Smooth muscle cell (in vitro differentiated cells): ENCODE measurements around the gene OR10G4. TPM values are rescaled to one million over a fixed set of nuclear protein-coding genes. Genes with fewer than 3 reads are reported as not detected.

ENCODE experiments used
- DNase-seq: peaks from one replicate; lab custom pipeline; 2025; ENCODE audit not compliant: unreplicated experiment; lab: John Stamatoyannopoulos, UW
- H2AFZ ChIP-seq: fragments of 200-600 bp; sonication (generic); 2 replicates; pipeline ENCODE4 v1.6.0; 2016; ENCODE audit warnings: antibody characterized with exemption, low read depth, mild to moderate bottlenecking
- H3F3A ChIP-seq: fragments of 200-600 bp; sonication (generic); 2 replicates; pipeline ENCODE4 v1.6.0; 2017; ENCODE audit warnings: antibody characterized with exemption, low read depth
- H3K27ac ChIP-seq: fragments of 200-600 bp; sonication (generic); 2 replicates; pipeline ENCODE4 v1.5.1; 2016; ENCODE audit warnings: low read depth, mild to moderate bottlenecking
- H3K27me3 ChIP-seq: fragments of 200-600 bp; sonication (generic); 2 replicates; pipeline ENCODE4 v1.6.1; 2016; ENCODE audit warnings: low read depth, mild to moderate bottlenecking
- H3K36me3 ChIP-seq: fragments of 200-600 bp; sonication (generic); 2 replicates; pipeline ENCODE4 v1.5.1; 2016; ENCODE audit warnings: low read depth
- H3K4me1 ChIP-seq: fragments of 200-600 bp; sonication (generic); 2 replicates; pipeline ENCODE4 v1.5.1; 2016; ENCODE audit warnings: low read depth
- H3K4me2 ChIP-seq: fragments of 200-600 bp; sonication (generic); 2 replicates; pipeline ENCODE4 v1.6.0; 2016; ENCODE audit warnings: mild to moderate bottlenecking
- H3K4me3 ChIP-seq: fragments of 200-600 bp; sonication (generic); 2 replicates; pipeline ENCODE4 v1.5.1; 2016; ENCODE audit warnings: mild to moderate bottlenecking
- H3K79me2 ChIP-seq: fragments of 200-600 bp; sonication (generic); 2 replicates; pipeline ENCODE4 v1.6.0; 2016; ENCODE audit warnings: low read depth, mild to moderate bottlenecking
- H3K9ac ChIP-seq: fragments of 200-600 bp; sonication (generic); 2 replicates; pipeline ENCODE4 v1.6.0; 2016; ENCODE audit warnings: low read depth
- H3K9me3 ChIP-seq: fragments of 200-600 bp; sonication (generic); replicated peaks from 2 replicates; pipeline ENCODE4 v1.5.1; 2016; ENCODE audit warnings: low read depth
- H4K20me1 ChIP-seq: fragments of 200-600 bp; sonication (generic); 2 replicates; pipeline ENCODE4 v1.6.0; 2016; ENCODE audit warnings: low read depth
- WGBS: methylation state at CpG from one replicate; pipeline ENCODE4 v1.1.7; 2016; ENCODE audit warnings: low lambda C conversion rate; 5-methylcytosine and 5-hydroxymethylcytosine counted together
- polyA plus RNA-seq: library from polyadenylated mRNA; unstranded; fragments of >200 nt; fragmentation: Nextera tagmentation; extraction: Ambion mirVana; gene quantifications from 2 replicates; pipeline ENCODE4 v1.2.1, GENCODE V29; 2016
- total RNA-seq: library from RNA; depleted of rRNA; stranded (reverse); fragments of >200 nt; gene quantifications from 2 replicates; pipeline ENCODE4 v1.2.3, GENCODE V29; 2014
- TF ChIP-seq, protein P1 (sequence below): fragments of 200-600 bp; sonication (generic); IDR thresholded peaks from 2 replicates; pipeline ENCODE4 v1.5.1; 2017; ENCODE audit warnings: borderline replicate concordance, mild to moderate bottlenecking, antibody characterized with exemption; ENCODE audit not compliant: insufficient read depth, poor library complexity, severe bottlenecking

The OR10G4 gene
- total and polyA plus RNA-seq, 2 experiments from 2014 or later: not detected

DNA sequence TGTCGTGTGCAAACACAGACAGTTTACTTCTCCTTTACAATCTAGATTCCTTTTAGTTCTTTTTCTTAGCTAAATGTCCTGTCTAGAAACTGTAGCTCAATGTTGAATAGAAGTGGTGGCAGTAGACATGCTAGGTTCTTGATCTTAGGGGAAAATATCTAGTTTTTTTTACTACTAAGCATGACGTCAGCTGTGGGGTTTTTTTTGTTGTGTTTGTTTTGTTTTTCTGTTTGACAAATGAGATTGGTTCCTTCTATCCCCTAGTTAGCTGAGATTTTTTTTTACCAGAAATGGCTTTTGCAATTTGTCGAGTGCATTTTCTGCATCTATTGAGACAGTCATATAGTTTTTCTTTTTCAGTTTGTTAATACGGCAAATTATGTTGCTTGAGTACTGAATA, 30.6 kb downstream of the OR10G4 start:
- DNase-seq: no peak
- 86% methylated on average over 4 of the region's 4 CpGs for WGBS
- Histone ChIP-seq H2AFZ (no peak overlapping the region), H3F3A (no peaks in the 10 kb centered on the region), H3K9ac (no peak overlapping the region), H3K27ac (no peak overlapping the region), H3K4me3 (no peak overlapping the region), H3K4me2 (no peak overlapping the region), H3K9me3 (no peaks in the 10 kb centered on the region), H3K79me2 (no peaks in the 10 kb centered on the region), H3K27me3 (no peaks in the 10 kb centered on the region), H3K4me1 (no peaks in the 10 kb centered on the region), H4K20me1 (no peaks in the 10 kb centered on the region), H3K36me3 (no peaks in the 10 kb centered on the region)
- TF ChIP-seq, protein P1, sequence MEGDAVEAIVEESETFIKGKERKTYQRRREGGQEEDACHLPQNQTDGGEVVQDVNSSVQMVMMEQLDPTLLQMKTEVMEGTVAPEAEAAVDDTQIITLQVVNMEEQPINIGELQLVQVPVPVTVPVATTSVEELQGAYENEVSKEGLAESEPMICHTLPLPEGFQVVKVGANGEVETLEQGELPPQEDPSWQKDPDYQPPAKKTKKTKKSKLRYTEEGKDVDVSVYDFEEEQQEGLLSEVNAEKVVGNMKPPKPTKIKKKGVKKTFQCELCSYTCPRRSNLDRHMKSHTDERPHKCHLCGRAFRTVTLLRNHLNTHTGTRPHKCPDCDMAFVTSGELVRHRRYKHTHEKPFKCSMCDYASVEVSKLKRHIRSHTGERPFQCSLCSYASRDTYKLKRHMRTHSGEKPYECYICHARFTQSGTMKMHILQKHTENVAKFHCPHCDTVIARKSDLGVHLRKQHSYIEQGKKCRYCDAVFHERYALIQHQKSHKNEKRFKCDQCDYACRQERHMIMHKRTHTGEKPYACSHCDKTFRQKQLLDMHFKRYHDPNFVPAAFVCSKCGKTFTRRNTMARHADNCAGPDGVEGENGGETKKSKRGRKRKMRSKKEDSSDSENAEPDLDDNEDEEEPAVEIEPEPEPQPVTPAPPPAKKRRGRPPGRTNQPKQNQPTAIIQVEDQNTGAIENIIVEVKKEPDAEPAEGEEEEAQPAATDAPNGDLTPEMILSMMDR: no peak

DNA sequence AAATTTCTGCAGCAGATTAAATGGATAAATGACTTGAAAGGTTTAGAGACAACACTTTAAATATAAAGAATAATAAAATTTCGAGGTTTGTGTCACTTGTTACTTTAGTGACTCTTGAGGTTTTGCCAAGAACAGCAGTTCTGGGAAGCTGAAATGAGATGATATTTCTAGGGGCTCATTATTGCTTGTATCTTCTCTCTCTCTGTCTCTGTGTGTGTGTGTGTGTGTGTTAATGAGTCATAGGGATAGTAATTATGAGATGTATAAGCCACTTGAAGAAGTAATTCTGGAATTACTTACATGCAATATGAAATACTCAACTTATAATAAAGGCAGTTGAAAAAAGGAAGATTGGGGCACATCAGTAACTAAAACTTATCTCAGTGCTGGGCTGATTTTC, 38.0 kb downstream of the OR10G4 start:
- H3K9ac ChIP-seq: no peak overlapping the region
- no peaks in the 10 kb centered on the region for H3K36me3 ChIP-seq
- H2AFZ ChIP-seq: no peak overlapping the region
- no peaks in the 10 kb centered on the region for H3K79me2 ChIP-seq
- no peak overlapping the region for H3K27ac ChIP-seq
- H4K20me1 ChIP-seq: no peaks in the 10 kb centered on the region
- H3K9me3 ChIP-seq: no peaks in the 10 kb centered on the region
- no peak for DNase-seq
- H3K4me3 ChIP-seq: no peak overlapping the region
- TF ChIP-seq, protein P1: no peak
- H3K27me3 ChIP-seq: no peaks in the 10 kb centered on the region
- WGBS: 67% methylated on average over 1 of the region's 1 CpG
- H3K4me2 ChIP-seq: no peak overlapping the region
- H3F3A ChIP-seq: no peaks in the 10 kb centered on the region
- H3K4me1 ChIP-seq: no peaks in the 10 kb centered on the region

DNA sequence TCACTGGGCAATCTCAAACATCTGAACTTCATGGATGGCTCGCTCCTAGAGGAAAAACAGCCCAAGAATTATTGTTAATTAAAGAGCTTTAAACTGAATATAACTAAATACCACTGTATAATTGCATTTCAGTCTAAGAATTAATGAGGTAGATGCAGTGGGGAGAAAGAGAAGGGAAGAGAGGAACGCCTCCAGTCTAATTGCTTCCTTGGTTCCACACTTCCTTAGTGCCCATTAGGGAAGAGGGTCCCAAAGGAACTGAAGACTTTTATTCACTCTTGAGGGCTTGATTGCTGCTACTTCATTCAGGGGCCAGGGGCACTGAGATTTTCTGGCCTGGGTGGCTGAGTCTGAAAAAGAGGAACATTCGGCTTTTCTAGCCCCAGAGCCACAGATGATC, 40.2 kb downstream of the OR10G4 start:
- no peak overlapping the region for H2AFZ ChIP-seq
- 92% methylated on average over 3 of the region's 3 CpGs for WGBS
- TF ChIP-seq, protein P1: no peak

More for the DNA sequence above, 40.2 kb downstream of the OR10G4 start:
- Histone ChIP-seq H4K20me1 (no peaks in the 10 kb centered on the region), H3K9ac (no peak overlapping the region), H3K27me3 (no peaks in the 10 kb centered on the region), H3K9me3 (no peaks in the 10 kb centered on the region), H3K27ac (no peak overlapping the region), H3K79me2 (no peaks in the 10 kb centered on the region), H3K4me1 (no peaks in the 10 kb centered on the region), H3K4me3 (no peak overlapping the region), H3F3A (no peaks in the 10 kb centered on the region), H3K36me3 (no peaks in the 10 kb centered on the region), H3K4me2 (no peak overlapping the region)
- no peak for DNase-seq

Other genes starting within 250 kb of the OR10G4 start
- gene OR6M1, start 206.6 kb upstream of the OR10G4 start, total RNA-seq: not detected in 2 replicates
- gene OR6M1, start 206.6 kb upstream of the OR10G4 start, polyA plus RNA-seq: not detected in 2 replicates
- gene TMEM225, start 127.3 kb upstream of the OR10G4 start, total RNA-seq: not detected in 2 replicates
- not detected in 2 replicates for gene TMEM225, start 127.3 kb upstream of the OR10G4 start, polyA plus RNA-seq
- not detected in 2 replicates for gene OR8D4, start 110.8 kb upstream of the OR10G4 start, total RNA-seq
- gene OR8D4, start 110.8 kb upstream of the OR10G4 start, polyA plus RNA-seq: not detected in 2 replicates
- not detected in 2 replicates for gene OR4D5, start 73.4 kb upstream of the OR10G4 start, total RNA-seq
- not detected in 2 replicates for gene OR4D5, start 73.4 kb upstream of the OR10G4 start, polyA plus RNA-seq
- not detected in 2 replicates for gene OR6T1, start 69.2 kb upstream of the OR10G4 start, total RNA-seq
- not detected in 2 replicates for gene OR6T1, start 69.2 kb upstream of the OR10G4 start, polyA plus RNA-seq
- gene OR10S1, start 35.2 kb upstream of the OR10G4 start, total RNA-seq: not detected in 2 replicates
- gene OR10S1, start 35.2 kb upstream of the OR10G4 start, polyA plus RNA-seq: not detected in 2 replicates
- not detected in 2 replicates for gene OR10G6, start 17.8 kb upstream of the OR10G4 start, total RNA-seq
- not detected in 2 replicates for gene OR10G6, start 17.8 kb upstream of the OR10G4 start, polyA plus RNA-seq
- gene OR10G9, start 10.0 kb downstream of the OR10G4 start, total RNA-seq: not detected in 2 replicates
- gene OR10G9, start 10.0 kb downstream of the OR10G4 start, polyA plus RNA-seq: not detected in 2 replicates
- gene OR10G8, start 13.8 kb downstream of the OR10G4 start, total RNA-seq: not detected in 2 replicates
- gene OR10G8, start 13.8 kb downstream of the OR10G4 start, polyA plus RNA-seq: not detected in 2 replicates
- gene OR10G7, start 28.3 kb downstream of the OR10G4 start, total RNA-seq: not detected in 2 replicates
- not detected in 2 replicates for gene OR10G7, start 28.3 kb downstream of the OR10G4 start, polyA plus RNA-seq
- 10.1 and 11.5 TPM in 2 replicates for gene VWA5A, start 102.5 kb downstream of the OR10G4 start, total RNA-seq
- 12.3 and 16.0 TPM in 2 replicates for gene VWA5A, start 102.5 kb downstream of the OR10G4 start, polyA plus RNA-seq
- not detected in 2 replicates for gene OR10D3, start 170.3 kb downstream of the OR10G4 start, total RNA-seq
- gene OR10D3, start 170.3 kb downstream of the OR10G4 start, polyA plus RNA-seq: not detected in 2 replicates
- gene OR8G1, start 228.1 kb downstream of the OR10G4 start, total RNA-seq: not detected in 2 replicates
- gene OR8G1, start 228.1 kb downstream of the OR10G4 start, polyA plus RNA-seq: not detected in 2 replicates
- not detected in 2 replicates for gene OR8G5, start 243.4 kb downstream of the OR10G4 start, total RNA-seq
- not detected in 2 replicates for gene OR8G5, start 243.4 kb downstream of the OR10G4 start, polyA plus RNA-seq